Adipose tissue (tissue), 3 donors: ENCODE results near the gene LRSAM1. TPM values are rescaled to one million over a fixed set of nuclear protein-coding genes. Genes with fewer than 3 reads are reported as not detected.

Source experiments
- H3K27ac ChIP-seq: one replicate; pipeline ENCODE4 v1.5.1; 2013; ENCODE audit warnings: low read depth, low read length
- WGBS, 3 donors: extraction: QIAGEN DNeasy Blood & Tissue Kit; methylation state at CpG; one replicate each; pipeline ENCODE4 v1.1.7; 2013; 5-methylcytosine and 5-hydroxymethylcytosine counted together
- polyA plus RNA-seq, 3 donors: library from polyadenylated mRNA; stranded (reverse); fragments of 200-250 nt; gene quantifications; one replicate each; pipeline ENCODE4 v1.2.3, GENCODE V29; 2013
- donor health status: healthy with polysubstance abuse.
- donor health status: Bipolar disorder and iron deficiency.
- donor health status: healthy.

The LRSAM1 gene
- polyA plus RNA-seq, 3 donors = 5.8 to 12.9 (median 8.3) TPM

DNA sequence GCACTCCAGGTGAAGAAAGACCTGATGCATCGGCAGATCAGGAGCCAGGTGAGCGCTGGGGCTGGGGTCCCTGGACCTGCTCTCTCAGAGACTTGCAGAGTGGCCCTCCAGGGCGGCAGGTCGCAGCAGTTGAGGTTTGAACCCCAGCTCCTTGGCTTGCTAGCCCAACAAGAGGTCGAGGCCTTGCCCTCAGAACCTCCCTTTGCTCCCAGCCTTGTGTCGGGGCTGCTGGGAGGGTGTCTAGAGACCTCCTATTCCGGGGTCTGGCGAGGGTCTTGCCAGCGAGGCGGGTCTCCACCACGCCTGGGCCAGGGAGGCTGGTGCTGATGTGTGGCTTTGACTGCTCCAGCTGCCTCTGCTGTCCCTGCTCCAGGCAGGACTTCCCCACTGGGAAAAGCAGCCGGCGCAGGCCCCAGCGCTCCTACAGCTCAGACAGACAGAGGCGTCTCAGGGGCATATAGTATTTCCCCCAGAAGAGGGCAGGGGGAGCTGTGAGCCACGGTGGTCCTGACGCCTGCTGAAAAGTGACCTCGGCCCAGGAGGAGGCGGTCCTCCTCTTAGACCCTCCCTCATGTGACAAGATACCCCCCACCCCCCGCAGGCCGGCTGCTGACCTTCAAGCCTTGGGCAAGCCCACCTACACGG is 38.3 kb downstream of the LRSAM1 start:
- no peak overlapping the region for H3K27ac ChIP-seq
- WGBS, 3 donors = 84 to 92% (median 86%) methylated on average over 21 to 22 of the region's 22 CpGs

DNA sequence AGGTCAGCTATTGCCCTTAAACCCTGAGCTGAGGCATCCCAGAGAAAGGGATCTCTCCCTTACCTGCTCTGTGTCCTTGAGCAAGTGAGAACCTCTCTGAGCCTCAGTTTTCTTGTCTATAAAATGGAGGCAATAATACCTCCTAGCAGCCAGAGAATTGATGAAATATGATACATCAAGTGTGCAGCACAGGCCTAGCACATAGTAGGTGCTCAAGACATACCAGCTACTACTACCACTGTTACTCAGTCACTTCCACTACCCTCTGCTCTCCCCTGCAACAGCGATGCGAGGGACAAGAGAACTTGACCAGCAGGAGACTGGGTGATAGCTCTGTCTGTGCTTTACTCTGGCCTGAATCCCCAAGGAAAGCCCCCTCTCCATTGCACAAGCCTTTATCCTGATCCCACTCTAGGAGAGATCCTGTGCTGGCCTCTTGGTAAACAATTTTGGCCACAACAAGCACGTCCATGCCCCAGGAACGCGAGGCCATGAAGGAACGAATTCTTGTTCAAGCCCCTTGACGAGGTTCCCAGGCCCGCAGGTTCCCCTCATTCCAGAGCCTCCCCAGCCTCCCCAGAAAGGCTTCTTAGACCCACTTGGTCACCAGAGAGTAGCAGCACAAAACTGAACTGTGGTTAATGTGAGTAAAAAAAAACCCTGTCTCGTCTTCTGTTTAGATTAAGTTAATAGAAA is 39.4 kb downstream of the LRSAM1 start:
- 90 to 93% (median 93%) methylated on average over 9 of the region's 9 CpGs for WGBS, 3 donors
- H3K27ac ChIP-seq = no peak overlapping the region

- no peak overlapping the region for H3K27ac ChIP-seq
- WGBS, 3 donors = 88 to 95% (median 89%) methylated on average over 10 of the region's 10 CpGs
These were observed 40.2 kb downstream of the LRSAM1 start for GRCh38 chr9:127491516-127491915.

DNA sequence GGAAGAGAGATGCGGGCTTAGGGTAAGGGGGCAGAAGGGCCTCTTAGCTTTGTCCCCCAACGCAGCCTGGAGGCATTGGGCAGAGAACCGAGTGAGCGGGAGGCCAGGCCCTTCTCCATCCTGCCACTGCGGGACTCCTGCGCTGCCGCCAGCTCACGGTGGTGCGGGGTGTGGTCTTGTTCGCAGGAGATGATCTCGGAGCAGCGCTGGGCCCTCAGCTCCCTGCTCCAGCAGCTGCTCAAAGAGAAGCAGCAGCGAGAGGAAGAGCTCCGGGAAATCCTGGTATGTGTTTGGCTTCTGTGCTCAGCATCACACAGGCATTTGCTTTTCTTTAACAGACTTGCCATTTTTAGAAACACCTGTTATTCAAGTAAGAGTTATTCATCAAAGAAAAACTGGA is 41.3 kb downstream of the LRSAM1 start:
- WGBS, 3 donors = 84 to 87% (median 85%) methylated on average over 14 of the region's 14 CpGs
- H3K27ac ChIP-seq = no peak overlapping the region

DNA sequence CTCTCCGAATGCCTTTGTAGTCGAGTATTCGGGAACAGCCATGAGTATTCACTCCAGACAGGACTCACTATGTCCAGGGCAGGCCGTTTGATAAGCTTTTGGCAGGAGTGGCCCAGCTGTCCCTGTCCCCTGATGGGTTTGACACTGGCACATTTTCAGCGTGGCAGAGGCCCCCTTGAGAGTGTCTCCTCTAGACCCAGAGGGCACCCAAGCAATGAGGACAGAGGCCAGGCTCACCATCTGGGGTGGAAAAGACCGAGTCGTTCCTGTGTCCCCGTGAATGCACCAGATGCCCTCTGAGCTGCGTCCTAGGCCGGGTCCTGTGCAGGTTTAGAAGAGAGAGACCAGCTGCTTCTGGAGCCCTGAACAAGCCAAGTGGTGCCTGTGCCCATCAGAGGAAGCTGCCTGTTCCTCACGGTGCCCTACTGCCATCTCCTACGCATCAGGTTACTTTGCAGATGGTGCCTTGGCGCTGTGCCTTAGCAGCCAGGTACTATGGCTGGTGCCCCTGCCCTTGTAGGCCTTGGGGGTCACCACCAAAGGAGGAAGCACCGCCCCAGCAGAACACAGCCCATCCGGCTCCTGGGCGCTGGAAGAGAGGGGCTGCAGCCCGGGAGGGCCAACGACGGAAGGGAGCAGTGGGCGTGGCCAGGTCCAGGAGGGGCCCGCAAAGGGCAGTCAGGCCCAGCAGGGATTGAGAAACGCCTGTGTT is 42.4 kb downstream of the LRSAM1 start:
- H3K27ac ChIP-seq = no peak overlapping the region
- WGBS, 3 donors = 76 to 91% (median 87%) methylated on average over 22 of the region's 22 CpGs

DNA sequence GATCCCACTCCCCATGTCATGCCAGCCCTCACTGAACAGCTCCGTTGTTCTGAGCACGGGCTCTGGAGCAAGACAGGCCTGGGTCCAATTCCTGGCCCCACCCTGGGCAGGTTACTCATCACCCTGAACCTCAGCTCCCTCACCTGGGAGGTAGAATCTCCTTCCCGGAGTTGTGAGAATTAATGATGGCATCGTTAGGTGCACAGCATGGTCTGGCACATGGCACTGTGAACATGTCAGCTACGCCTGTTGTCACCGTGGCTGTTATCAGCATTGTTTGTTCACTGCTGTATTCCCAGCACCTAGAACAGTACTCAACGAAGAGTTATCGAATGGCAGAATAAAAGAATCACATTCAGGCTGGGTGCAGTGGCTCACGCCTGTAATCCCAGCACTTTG is 43.0 kb downstream of the LRSAM1 start:
- H3K27ac ChIP-seq = no peak overlapping the region
- 40 to 93% (median 85%) methylated on average over 9 of the region's 9 CpGs for WGBS, 3 donors

DNA sequence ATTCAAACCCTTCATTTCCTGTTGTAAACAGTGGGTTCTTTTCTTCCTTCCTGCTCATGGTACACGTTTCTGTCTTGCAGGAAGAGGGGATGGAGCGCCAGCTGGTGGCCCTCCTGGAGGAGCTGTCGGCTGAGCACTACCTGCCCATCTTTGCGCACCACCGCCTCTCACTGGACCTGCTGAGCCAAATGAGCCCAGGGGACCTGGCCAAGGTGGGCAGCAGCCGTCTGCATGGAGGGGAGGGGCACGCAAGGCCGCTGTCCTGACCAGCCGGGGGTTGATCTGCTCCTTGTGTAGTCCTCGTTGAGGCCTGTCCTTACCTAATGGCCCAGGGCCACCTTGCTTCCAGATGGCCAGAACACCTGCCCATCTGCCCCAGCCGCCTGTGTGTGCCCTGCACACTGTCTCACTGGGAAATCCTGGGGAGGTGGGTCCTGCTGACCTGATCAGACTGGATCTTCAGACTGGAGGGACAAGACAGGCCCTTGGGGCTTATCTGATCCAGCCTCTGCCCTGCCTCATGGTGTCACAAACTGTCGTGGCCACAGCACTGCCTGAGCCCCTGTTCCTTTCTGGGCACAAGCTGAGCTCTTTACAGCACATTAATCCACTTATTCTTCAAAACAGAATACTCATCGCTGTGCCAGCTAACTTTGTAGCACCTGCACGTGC is 44.7 kb downstream of the LRSAM1 start:
- 82 to 85% (median 85%) methylated on average over 13 to 14 of the region's 14 CpGs for WGBS, 3 donors
- no peak overlapping the region for H3K27ac ChIP-seq

- no peak overlapping the region for H3K27ac ChIP-seq
- 90 to 95% (median 92%) methylated on average over 12 of the region's 12 CpGs for WGBS, 3 donors
These were observed 45.7 kb downstream of the LRSAM1 start for GRCh38 chr9:127496974-127497373.

DNA sequence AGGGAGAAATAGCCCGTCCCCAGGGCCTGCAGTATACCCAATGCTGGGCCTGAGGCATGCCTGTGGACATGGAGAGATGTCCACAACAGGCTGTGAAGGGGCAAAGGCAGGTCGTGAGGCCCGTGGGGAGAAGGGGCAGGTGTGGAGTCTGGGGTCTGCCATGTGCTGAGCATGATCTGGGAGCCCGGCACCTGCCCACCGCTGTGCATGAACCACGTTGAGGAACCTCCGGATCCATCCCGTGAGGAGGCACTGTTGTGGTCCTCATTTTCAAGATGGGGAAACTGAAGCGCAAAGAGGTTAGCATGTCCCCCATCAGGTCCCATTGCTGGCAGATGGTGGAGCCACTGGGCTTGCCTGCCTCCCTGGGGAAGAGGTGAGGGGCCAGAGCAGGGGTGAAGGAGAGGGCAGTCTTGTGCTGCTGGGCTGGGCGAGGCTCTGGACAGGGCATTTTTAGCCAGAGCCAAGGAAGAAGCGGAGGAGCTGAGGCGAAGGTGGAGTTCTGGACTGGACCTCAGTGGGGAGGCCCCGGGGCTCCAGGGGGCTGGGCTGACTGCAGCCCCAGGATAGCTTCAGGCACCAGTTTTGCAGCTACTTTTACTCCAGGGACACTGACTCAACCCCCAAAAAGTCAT is 46.5 kb downstream of the LRSAM1 start:
- no peak overlapping the region for H3K27ac ChIP-seq
- 81 to 97% (median 86%) methylated on average over 13 of the region's 13 CpGs for WGBS, 3 donors

DNA sequence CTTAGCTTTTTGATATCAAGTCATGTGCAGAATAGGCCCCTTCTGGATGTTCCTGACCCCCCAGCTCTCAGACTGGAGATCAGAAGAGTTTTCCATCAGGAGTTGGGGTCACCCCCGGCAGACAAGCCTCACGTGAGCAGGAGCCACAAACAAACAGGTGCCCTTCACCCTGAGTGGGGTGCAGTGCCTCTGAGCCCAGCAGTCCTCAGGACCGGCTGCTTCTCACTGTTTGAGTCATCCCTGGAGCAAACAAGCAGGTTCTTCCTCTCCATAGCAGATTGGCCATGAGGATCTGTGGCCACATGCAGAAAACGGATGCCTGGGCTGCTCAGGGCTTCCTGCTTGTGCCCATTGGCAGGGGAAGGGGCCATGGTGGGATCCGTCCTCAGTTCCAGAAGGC is 47.0 kb downstream of the LRSAM1 start:
- WGBS, 3 donors = 84 to 92% (median 87%) methylated on average over 5 of the region's 5 CpGs
- H3K27ac ChIP-seq = no peak overlapping the region

DNA sequence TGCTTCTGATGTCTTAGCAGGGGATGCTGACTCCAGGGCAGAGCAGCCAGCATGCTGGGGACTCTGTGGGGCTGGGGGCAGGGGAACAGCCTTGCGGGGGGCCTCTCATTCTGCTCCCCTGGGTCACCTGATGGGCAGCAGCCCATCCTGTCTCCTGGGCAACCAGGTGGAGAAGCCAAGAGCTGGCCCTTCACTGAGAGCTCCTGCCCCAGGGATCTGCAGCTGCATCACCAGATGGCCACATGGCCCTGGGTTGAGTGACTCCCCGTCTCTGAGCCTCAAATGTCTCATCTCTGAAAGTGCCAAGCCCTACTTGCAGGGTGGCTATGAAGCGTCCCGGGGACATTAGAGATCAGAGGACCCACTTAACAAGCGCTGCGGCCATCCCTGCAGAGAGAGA is 49.1 kb downstream of the LRSAM1 start:
- 85 to 94% (median 93%) methylated on average over 6 of the region's 6 CpGs for WGBS, 3 donors
- H3K27ac ChIP-seq = no peak overlapping the region

- H3K27ac ChIP-seq = no peak overlapping the region
- 84 to 86% (median 86%) methylated on average over 9 of the region's 9 CpGs for WGBS, 3 donors
These were observed 49.6 kb downstream of the LRSAM1 start for GRCh38 chr9:127500862-127501261.

GRCh38 chr9:127501821-127502343 is 50.6 kb downstream of the LRSAM1 start:
- 90 to 93% (median 91%) methylated on average over 12 of the region's 12 CpGs for WGBS, 3 donors
- no peak overlapping the region for H3K27ac ChIP-seq

DNA sequence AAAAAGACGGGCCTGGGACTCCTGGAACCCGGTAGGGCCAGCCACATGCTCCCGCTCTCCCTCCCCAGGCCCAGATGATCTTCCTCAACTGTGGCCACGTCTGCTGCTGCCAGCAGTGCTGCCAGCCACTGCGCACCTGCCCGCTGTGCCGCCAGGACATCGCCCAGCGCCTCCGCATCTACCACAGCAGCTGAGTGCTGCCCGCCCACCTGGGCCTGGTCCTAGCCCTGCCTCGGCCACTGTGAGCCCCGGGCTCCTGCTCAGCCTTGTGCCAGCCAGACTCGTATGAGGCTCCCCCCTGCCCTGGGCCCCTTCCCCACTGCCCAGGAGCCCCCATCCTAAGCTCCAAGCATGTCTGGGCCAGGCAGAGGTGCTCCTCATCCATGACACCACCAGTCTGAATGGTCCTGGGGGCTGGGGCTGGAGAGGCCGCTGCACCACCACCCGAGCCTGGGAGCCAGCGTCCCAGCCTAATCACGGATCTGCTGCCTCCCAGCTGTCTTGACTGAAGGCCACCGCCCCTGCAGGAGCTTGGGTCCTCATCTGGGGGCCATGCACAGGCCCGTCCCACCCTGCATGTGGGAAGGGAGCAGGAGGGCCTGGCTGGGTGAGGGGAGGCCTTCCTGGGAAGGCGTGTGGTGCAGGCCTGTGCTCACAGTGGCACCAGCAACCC is 51.5 kb downstream of the LRSAM1 start:
- 85 to 92% (median 89%) methylated on average over 19 to 21 of the region's 21 CpGs for WGBS, 3 donors
- H3K27ac ChIP-seq = no peak overlapping the region

GRCh38 chr9:127503379-127503921 is 52.1 kb downstream of the LRSAM1 start:
- no peak overlapping the region for H3K27ac ChIP-seq
- WGBS, 3 donors = 91 to 93% (median 92%) methylated on average over 20 of the region's 20 CpGs

GRCh38 chr9:127503947-127504886 is 52.9 kb downstream of the LRSAM1 start:
- H3K27ac ChIP-seq = no peak overlapping the region
- WGBS, 3 donors = 45 to 56% (median 53%) methylated on average over 25 of the region's 25 CpGs

DNA sequence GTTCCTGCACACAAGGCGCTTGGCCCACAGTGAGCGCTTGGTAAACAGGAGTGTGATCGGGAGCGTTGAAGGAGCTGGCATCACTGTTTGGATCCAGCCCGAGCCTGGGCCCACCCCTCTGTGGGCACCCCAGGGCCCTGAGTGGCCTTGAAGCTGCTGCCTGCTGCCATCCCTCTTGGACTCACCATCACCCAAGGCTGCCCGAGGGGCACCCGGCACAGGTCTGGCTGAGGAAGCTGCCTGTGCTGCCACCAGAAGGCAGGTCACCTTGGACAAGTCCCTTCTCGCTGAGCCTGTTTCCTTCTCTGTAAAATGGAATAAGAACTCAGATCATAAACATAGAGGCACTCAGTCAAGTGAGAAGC is 53.6 kb downstream of the LRSAM1 start:
- WGBS, 3 donors = 77 to 91% (median 90%) methylated on average over 8 of the region's 8 CpGs
- no peak overlapping the region for H3K27ac ChIP-seq
